ENCODE measurements around the gene LCP1. TPM values are rescaled to one million over a fixed set of nuclear protein-coding genes. Genes with fewer than 3 reads are reported as not detected.

Gene LCP1
- total RNA-seq, 1 donor from 2014 or later = 11.6 TPM

GRCh38 chr13:46146898-46147297 is 35.1 kb downstream of the LCP1 start:
- Mint-ChIP-seq H3K4me1 (peaks cover 15% of the 10 kb centered on the region), H3K4me3 (no peak overlapping the region), H3K27ac (no peak overlapping the region), H3K9me3 (peaks cover 3% of the 10 kb centered on the region), H3K36me3 (no peaks in the 10 kb centered on the region), H3K27me3 (ENCODE audit: low read depth) (no peaks in the 10 kb centered on the region)
- TF ChIP-seq, protein P1, sequence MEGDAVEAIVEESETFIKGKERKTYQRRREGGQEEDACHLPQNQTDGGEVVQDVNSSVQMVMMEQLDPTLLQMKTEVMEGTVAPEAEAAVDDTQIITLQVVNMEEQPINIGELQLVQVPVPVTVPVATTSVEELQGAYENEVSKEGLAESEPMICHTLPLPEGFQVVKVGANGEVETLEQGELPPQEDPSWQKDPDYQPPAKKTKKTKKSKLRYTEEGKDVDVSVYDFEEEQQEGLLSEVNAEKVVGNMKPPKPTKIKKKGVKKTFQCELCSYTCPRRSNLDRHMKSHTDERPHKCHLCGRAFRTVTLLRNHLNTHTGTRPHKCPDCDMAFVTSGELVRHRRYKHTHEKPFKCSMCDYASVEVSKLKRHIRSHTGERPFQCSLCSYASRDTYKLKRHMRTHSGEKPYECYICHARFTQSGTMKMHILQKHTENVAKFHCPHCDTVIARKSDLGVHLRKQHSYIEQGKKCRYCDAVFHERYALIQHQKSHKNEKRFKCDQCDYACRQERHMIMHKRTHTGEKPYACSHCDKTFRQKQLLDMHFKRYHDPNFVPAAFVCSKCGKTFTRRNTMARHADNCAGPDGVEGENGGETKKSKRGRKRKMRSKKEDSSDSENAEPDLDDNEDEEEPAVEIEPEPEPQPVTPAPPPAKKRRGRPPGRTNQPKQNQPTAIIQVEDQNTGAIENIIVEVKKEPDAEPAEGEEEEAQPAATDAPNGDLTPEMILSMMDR (IDR thresholded peaks at IDR 0.05; ENCODE audit: unreplicated experiment) = no peak
- no peak for DNase-seq (ENCODE audit: low spot score in 2 of 2, unreplicated experiment in 2 of 2)

GRCh38 chr13:46145950-46146349 is 36.0 kb downstream of the LCP1 start:
- Mint-ChIP-seq H3K36me3 (no peaks in the 10 kb centered on the region), H3K9me3 (peaks cover 3% of the 10 kb centered on the region), H3K27me3 (ENCODE audit: low read depth) (no peaks in the 10 kb centered on the region), H3K27ac (peak overlapping the region; percentile 17), H3K4me3 (no peak overlapping the region), H3K4me1 (peaks cover 15% of the 10 kb centered on the region)
- DNase-seq (ENCODE audit: low spot score in 2 of 2, unreplicated experiment in 2 of 2) = no peak
- TF ChIP-seq, protein P1 (IDR thresholded peaks at IDR 0.05; ENCODE audit: unreplicated experiment) = no peak

- Mint-ChIP-seq H3K4me1 (peaks cover 15% of the 10 kb centered on the region), H3K27me3 (ENCODE audit: low read depth) (no peaks in the 10 kb centered on the region), H3K36me3 (peaks cover 1% of the 10 kb centered on the region), H3K9me3 (peaks cover 3% of the 10 kb centered on the region), H3K4me3 (no peak overlapping the region), H3K27ac (peak overlapping the region; percentile 4)
- TF ChIP-seq, protein P1 (IDR thresholded peaks at IDR 0.05; ENCODE audit: unreplicated experiment) = no peak
- no peak for DNase-seq (ENCODE audit: low spot score in 2 of 2, unreplicated experiment in 2 of 2)
Observed at GRCh38 chr13:46145135-46145534, 36.8 kb downstream of the LCP1 start.

- H3K27me3 Mint-ChIP-seq (ENCODE audit: low read depth) = no peaks in the 10 kb centered on the region
- TF ChIP-seq, protein P1 (IDR thresholded peaks at IDR 0.05; ENCODE audit: unreplicated experiment) = no peak
- DNase-seq (ENCODE audit: low spot score in 2 of 2, unreplicated experiment in 2 of 2) = no peak
- no peak overlapping the region for H3K4me3 Mint-ChIP-seq
- H3K36me3 Mint-ChIP-seq = peaks cover 1% of the 10 kb centered on the region
- H3K27ac Mint-ChIP-seq = no peak overlapping the region
- peaks cover 3% of the 10 kb centered on the region for H3K9me3 Mint-ChIP-seq
- peaks cover 16% of the 10 kb centered on the region for H3K4me1 Mint-ChIP-seq
Observed at GRCh38 chr13:46143184-46143701, 38.7 kb downstream of the LCP1 start.

- Mint-ChIP-seq H3K4me3 (no peak overlapping the region), H3K4me1 (peaks cover 20% of the 10 kb centered on the region), H3K27me3 (ENCODE audit: low read depth) (no peaks in the 10 kb centered on the region), H3K36me3 (peaks cover 1% of the 10 kb centered on the region), H3K27ac (no peak overlapping the region), H3K9me3 (peaks cover 3% of the 10 kb centered on the region)
- DNase-seq (ENCODE audit: low spot score in 2 of 2, unreplicated experiment in 2 of 2) = no peak
- TF ChIP-seq, protein P1 (IDR thresholded peaks at IDR 0.05; ENCODE audit: unreplicated experiment) = no peak
Observed at GRCh38 chr13:46142776-46143175, 39.2 kb downstream of the LCP1 start.

GRCh38 chr13:46140044-46140443 is 41.9 kb downstream of the LCP1 start:
- peaks cover 1% of the 10 kb centered on the region for H3K36me3 Mint-ChIP-seq
- peaks cover 32% of the 10 kb centered on the region for H3K4me1 Mint-ChIP-seq
- H3K9me3 Mint-ChIP-seq = no peaks in the 10 kb centered on the region
- H3K27ac Mint-ChIP-seq = no peak overlapping the region
- DNase-seq (ENCODE audit: low spot score in 2 of 2, unreplicated experiment in 2 of 2) = no peak
- H3K4me3 Mint-ChIP-seq = no peak overlapping the region
- no peaks in the 10 kb centered on the region for H3K27me3 Mint-ChIP-seq (ENCODE audit: low read depth)
- TF ChIP-seq, protein P1 (IDR thresholded peaks at IDR 0.05; ENCODE audit: unreplicated experiment) = no peak
